Keratinocyte (primary cell): ENCODE results near the gene HOMER3.
A peak's percentile ranks its signal among the peaks of the same experiment; 100 is the strongest.

Experiments
- CTCF ChIP-seq, 3 experiments: IDR thresholded peaks in 1 of 3; conservative IDR thresholded peaks in 1 of 3; optimal IDR thresholded peaks in 1 of 3; 2 replicates in 2 of 3; 3 replicates in 1 of 3; pipeline versions ENCODE3 to v1.5.1; 2011; ENCODE audit warnings: low read length in 3 of 3, mild to moderate bottlenecking in 3 of 3, moderate library complexity in 2 of 3, control low read depth in 1 of 3, inconsistent platforms in 1 of 3; ENCODE audit not compliant: insufficient read depth in 2 of 3; ENCODE audit errors: extremely low read depth in 1 of 3
- EZH2 ChIP-seq: IDR thresholded peaks from one replicate; pipeline ENCODE4 v1.6.1; 2012; ENCODE audit warnings: inconsistent platforms, mild to moderate bottlenecking, low read length, moderate library complexity

- no peak for TF ChIP-seq CTCF (optimal IDR thresholded peaks at IDR 0.05 in 1 of 3, IDR thresholded peaks at IDR 0.05 in 1 of 3, conservative IDR thresholded peaks at IDR 0.05 in 1 of 3; ENCODE audit: extremely low read depth in 1 of 3, insufficient read depth in 2 of 3, low read length in 3 of 3)
- TF ChIP-seq EZH2: peak; percentile 89
Measured at GRCh38 chr19:18896421-18896841, 44.6 kb downstream of the HOMER3 start.
